K562 (cell line): ENCODE data around the gene MITD1. TPM values are rescaled to one million over a fixed set of nuclear protein-coding genes. Genes with fewer than 3 reads are reported as not detected.

Source experiments
- C11orf30 ChIP-seq: fragments of 450-650 bp; IDR thresholded peaks from 2 replicates; pipeline ENCODE4 v1.6.1; 2016; ENCODE audit warnings: low read depth, mild to moderate bottlenecking
- CHD1 ChIP-seq: fragments of 200-600 bp; sonication (generic); IDR thresholded peaks from one replicate; pipeline ENCODE4 v1.6.1; 2012; ENCODE audit warnings: mild to moderate bottlenecking, moderate library complexity, low read length, inconsistent platforms
- E4F1 ChIP-seq: fragments of 250-450 bp; sonication (Bioruptor Pico); IDR thresholded peaks from 2 replicates; pipeline ENCODE4 v1.5.0; 2021; ENCODE audit warnings: mild to moderate bottlenecking, borderline replicate concordance
- GATA2 ChIP-seq: sonication (generic); formaldehyde crosslinking; IDR thresholded peaks from 2 replicates; pipeline ENCODE4 v1.4.0; 2020; ENCODE audit warnings: mild to moderate bottlenecking, missing genetic modification reagents
- HOXB6 ChIP-seq: fragments of 250-450 bp; sonication (Bioruptor Pico); IDR thresholded peaks from 2 replicates; pipeline ENCODE4 v1.5.1; 2022; ENCODE audit warnings: mild to moderate bottlenecking, borderline replicate concordance
- MCM3 ChIP-seq: fragments of 450-650 bp; IDR thresholded peaks from 2 replicates; pipeline ENCODE4 v1.6.1; 2016
- MTF1 ChIP-seq: fragments of 250-450 bp; sonication (Bioruptor Pico); IDR thresholded peaks from 2 replicates; pipeline ENCODE4 v1.9.0; 2021; ENCODE audit warnings: moderate library complexity, mild to moderate bottlenecking, inconsistent platforms, borderline replicate concordance
- POLR2B ChIP-seq: fragments of 450-650 bp; IDR thresholded peaks from 2 replicates; pipeline ENCODE4 v1.6.1; 2018; ENCODE audit warnings: low read depth; ENCODE audit not compliant: partially characterized antibody
- REST ChIP-seq, 2 experiments: fragments of 450-650 bp; formaldehyde crosslinking in 1 of 2; IDR thresholded peaks; 2 replicates each; pipeline versions ENCODE4 v1.4.0 to v1.6.1; 2014 to 2020; ENCODE audit warnings: mild to moderate bottlenecking in 2 of 2, borderline replicate concordance in 1 of 2, low read depth in 1 of 2
- SP1 ChIP-seq: sonication (generic); formaldehyde crosslinking; IDR thresholded peaks from 2 replicates; pipeline ENCODE4 v1.8.1; 2022; ENCODE audit warnings: mild to moderate bottlenecking, missing genetic modification reagents
- XRCC5 ChIP-seq: fragments of 200-400 bp; formaldehyde crosslinking; IDR thresholded peaks from 2 replicates; pipeline ENCODE4 v1.6.1; 2017; ENCODE audit warnings: low read depth, mild to moderate bottlenecking, low read length
- ZFX ChIP-seq: sonication (generic); formaldehyde crosslinking; IDR thresholded peaks from 2 replicates; pipeline ENCODE4 v1.8.0; 2022; ENCODE audit warnings: mild to moderate bottlenecking, missing genetic modification reagents, moderate library complexity
- ZNF146 ChIP-seq: IDR thresholded peaks from one replicate; pipeline ENCODE4 v1.6.1; 2018; ENCODE audit warnings: missing compliant biosample characterization; ENCODE audit not compliant: unreplicated experiment
- ZNF282 ChIP-seq: sonication (generic); formaldehyde crosslinking; IDR thresholded peaks from 2 replicates; pipeline ENCODE4 v1.8.1; 2023; ENCODE audit warnings: missing genetic modification reagents
- ZNF551 ChIP-seq: fragments of 250-450 bp; sonication (Bioruptor Pico); IDR thresholded peaks from 2 replicates; pipeline ENCODE4 v1.5.0; 2021; ENCODE audit warnings: mild to moderate bottlenecking, moderate library complexity
- polyA plus RNA-seq, 8 experiments: library from polyadenylated mRNA; depleted of rRNA in 4 of 8; stranded (reverse) in 5 of 8; unstranded in 3 of 8; fragments of >200 nt; fragmentation: Nextera tagmentation in 2 of 8; fragmentation: Illumina TruSeq in 1 of 8; extraction: Ambion mirVana in 2 of 8; extraction: Trizol in 1 of 8; gene quantifications; 2 replicates each; pipeline versions ENCODE4 v1.2.1 to v1.2.3, GENCODE V29; 2011 to 2014; ENCODE audit warnings: inconsistent platforms in 1 of 8, missing spikeins in 1 of 8
- total RNA-seq, 7 experiments: library from RNA; depleted of rRNA in 6 of 7; stranded (reverse); fragments of >200 nt in 6 of 7; fragmentation: Illumina TruSeq in 2 of 7; extraction: Trizol in 2 of 7; gene quantifications; 2 replicates each; pipeline versions ENCODE4 v1.2.1 to v1.2.3, GENCODE V29; 2011 to 2021; ENCODE audit warnings: low replicate concordance in 1 of 7

Gene MITD1
- total and polyA plus RNA-seq, 9 of the 15 experiments (the other 6 are each of a cell fraction or from before 2014, with no cell fraction given): 19.6 to 71.8 (median 43.2) TPM

GRCh38 chr2:99141110-99142108 is 39.4 kb downstream of the MITD1 start, which contains the start of gene C2orf15 (continued):
- TF ChIP-seq REST (IDR thresholded peaks at IDR 0.05; ENCODE audit: borderline replicate concordance) (peak; percentile 78), REST (CRISPR knock-in tag; IDR thresholded peaks at IDR 0.05; ENCODE audit: low read depth) (no peak), ZFX (CRISPR knock-in tag) (0 out of 2 replicates have a peak, but pooled peaks have one; percentile 12), HOXB6 (CRISPR knock-in tag) (no peak), MCM3 (no peak), ZNF282 (CRISPR knock-in tag) (no peak), POLR2B (peak; percentile 25), XRCC5 (no peak), GATA2 (CRISPR knock-in tag) (no peak), C11orf30 (no peak), ZNF146 (no peak), ZNF551 (CRISPR knock-in tag) (no peak), CHD1 (no peak), SP1 (peak; percentile 70), E4F1 (no peak), MTF1 (CRISPR knock-in tag) (no peak)
